H9 (cell line): ENCODE data around the gene KCNN3. TPM values are rescaled to one million over a fixed set of nuclear protein-coding genes. Genes with fewer than 3 reads are reported as not detected.

Experiments used
- DNase-seq: peaks from one replicate; pipeline ENCODE4 v3.0.0-alpha.2; 2017
- H2AFZ ChIP-seq: one replicate; pipeline ENCODE4 v1.6.1; 2013; ENCODE audit warnings: mild to moderate bottlenecking, low read length, control low read depth, moderate library complexity
- H2AK5ac ChIP-seq: 2 replicates; pipeline ENCODE4 v1.6.1; 2013; ENCODE audit warnings: low read length, control low read depth, mixed read lengths; ENCODE audit not compliant: insufficient read length
- H2BK120ac ChIP-seq: one replicate; pipeline ENCODE4 v1.6.1; 2013; ENCODE audit warnings: low read depth, mild to moderate bottlenecking, low read length, control low read depth, inconsistent platforms; ENCODE audit not compliant: poor library complexity, severe bottlenecking
- H2BK12ac ChIP-seq: 2 replicates; pipeline ENCODE4 v1.6.1; 2013; ENCODE audit warnings: low read length, control low read depth, mixed read lengths, low read depth; ENCODE audit not compliant: insufficient read length
- H2BK15ac ChIP-seq: 2 replicates; pipeline ENCODE4 v1.6.1; 2013; ENCODE audit warnings: low read depth, low read length, control low read depth
- H2BK20ac ChIP-seq: one replicate; pipeline ENCODE4 v1.6.1; 2013; ENCODE audit warnings: low read depth, mild to moderate bottlenecking, low read length, control low read depth, inconsistent platforms; ENCODE audit not compliant: poor library complexity, severe bottlenecking
- H2BK5ac ChIP-seq: 2 replicates; pipeline ENCODE4 v1.6.1; 2013; ENCODE audit warnings: low read length, control low read depth, mixed read lengths; ENCODE audit not compliant: insufficient read length
- H3K14ac ChIP-seq: 2 replicates; pipeline ENCODE4 v1.6.1; 2013; ENCODE audit warnings: low read length, control low read depth; ENCODE audit not compliant: insufficient read depth
- H3K18ac ChIP-seq: 2 replicates; pipeline ENCODE4 v1.6.1; 2013; ENCODE audit warnings: low read depth, mild to moderate bottlenecking, mixed read lengths, low read length, control low read depth; ENCODE audit not compliant: insufficient read length
- H3K23ac ChIP-seq: 2 replicates; pipeline ENCODE4 v1.6.1; 2013; ENCODE audit warnings: low read length, control low read depth, mixed read lengths, low read depth; ENCODE audit not compliant: insufficient read length
- H3K23me2 ChIP-seq: 2 replicates; pipeline ENCODE4 v1.6.1; 2013; ENCODE audit warnings: low read depth, mild to moderate bottlenecking, mixed read lengths, low read length, control low read depth; ENCODE audit not compliant: insufficient read length, poor library complexity, severe bottlenecking
- H3K27ac ChIP-seq: 2 replicates; pipeline ENCODE4 v1.5.1; 2013; ENCODE audit warnings: low read length, control low read depth, mixed read lengths, low read depth; ENCODE audit not compliant: insufficient read length
- H3K27me3 ChIP-seq: 2 replicates; pipeline ENCODE4 v1.6.1; 2013; ENCODE audit warnings: low read length, control low read depth, inconsistent platforms; ENCODE audit not compliant: insufficient read depth
- H3K4ac ChIP-seq: 2 replicates; pipeline ENCODE4 v1.6.1; 2013; ENCODE audit warnings: low read depth, mild to moderate bottlenecking, control low read depth, inconsistent platforms, low read length, moderate library complexity
- H3K4me1 ChIP-seq: 2 replicates; pipeline ENCODE4 v1.6.1; 2013; ENCODE audit warnings: low read length, control low read depth, inconsistent platforms; ENCODE audit not compliant: insufficient read depth
- H3K4me2 ChIP-seq: 2 replicates; pipeline ENCODE4 v1.6.1; 2013; ENCODE audit warnings: low read length, control low read depth, mixed read lengths; ENCODE audit not compliant: insufficient read length, insufficient read depth
- H3K56ac ChIP-seq: 2 replicates; pipeline ENCODE4 v1.6.1; 2013; ENCODE audit warnings: low read depth, mild to moderate bottlenecking, mixed read lengths, low read length, control low read depth; ENCODE audit not compliant: insufficient read length
- H3K79me1 ChIP-seq: 2 replicates; pipeline ENCODE4 v1.6.1; 2013; ENCODE audit warnings: low read depth, mild to moderate bottlenecking, moderate library complexity, low read length, control low read depth, inconsistent platforms; ENCODE audit not compliant: insufficient read depth, poor library complexity, severe bottlenecking
- H3K79me2 ChIP-seq: 2 replicates; pipeline ENCODE4 v1.6.1; 2013; ENCODE audit warnings: low read length, control low read depth, inconsistent platforms; ENCODE audit not compliant: insufficient read depth
- H3K9ac ChIP-seq: 2 replicates; pipeline ENCODE4 v1.6.1; 2013; ENCODE audit warnings: low read length, control low read depth, mixed read lengths; ENCODE audit not compliant: insufficient read length; ENCODE audit errors: extremely low read depth
- H3K9me3 ChIP-seq: one replicate; pipeline ENCODE4 v1.6.1; 2013; ENCODE audit warnings: low read depth, low read length, inconsistent platforms; ENCODE audit not compliant: control insufficient read depth
- H3T11ph ChIP-seq: one replicate; pipeline ENCODE4 v1.6.1; 2013; ENCODE audit warnings: mild to moderate bottlenecking, low read length, control low read depth, inconsistent platforms
- H4K20me1 ChIP-seq: one replicate; pipeline ENCODE4 v1.6.1; 2013; ENCODE audit not compliant: control insufficient read depth, insufficient read length, insufficient read depth
- H4K5ac ChIP-seq: 2 replicates; pipeline ENCODE4 v1.6.1; 2013; ENCODE audit warnings: low read depth, mild to moderate bottlenecking, mixed read lengths, low read length, control low read depth; ENCODE audit not compliant: insufficient read length
- H4K8ac ChIP-seq: replicated peaks from 2 replicates; pipeline ENCODE4 v1.6.1; 2013; ENCODE audit warnings: low read length, control low read depth, mixed read lengths, low read depth; ENCODE audit not compliant: insufficient read length
- H4K91ac ChIP-seq: 2 replicates; pipeline ENCODE4 v1.6.1; 2013; ENCODE audit warnings: low read depth, mild to moderate bottlenecking, moderate library complexity, mixed read lengths, low read length, control low read depth; ENCODE audit not compliant: insufficient read length
- H3K27ac Mint-ChIP-seq, 3 experiments: 2 replicates in 2 of 3; 3 replicates in 1 of 3; pipeline ENCODE4 v1.8.0; 2020 to 2021; ENCODE audit warnings: mixed read lengths in 3 of 3, mild to moderate bottlenecking in 1 of 3, moderate library complexity in 1 of 3
- H3K27me3 Mint-ChIP-seq: 2 replicates; pipeline ENCODE4 v1.8.0; 2021; ENCODE audit warnings: low read depth, mild to moderate bottlenecking, moderate library complexity, mixed read lengths
- H3K36me3 Mint-ChIP-seq, 3 experiments: 2 replicates in 2 of 3; 3 replicates in 1 of 3; pipeline ENCODE4 v1.8.0; 2020 to 2021; ENCODE audit warnings: low read depth in 3 of 3, mixed read lengths in 3 of 3; ENCODE audit not compliant: insufficient read depth in 1 of 3
- H3K4me1 Mint-ChIP-seq, 2 experiments: 2 replicates each; pipeline ENCODE4 v1.8.0; 2020; ENCODE audit warnings: mixed read lengths in 2 of 2
- H3K4me3 Mint-ChIP-seq, 2 experiments: 2 replicates in 1 of 2; 3 replicates in 1 of 2; pipeline ENCODE4 v1.8.0; 2020 to 2021; ENCODE audit warnings: mild to moderate bottlenecking in 2 of 2, mixed read lengths in 2 of 2, moderate library complexity in 1 of 2
- H3K9me3 Mint-ChIP-seq, 2 experiments: 2 replicates in 1 of 2; 3 replicates in 1 of 2; pipeline ENCODE4 v1.8.0; 2020; ENCODE audit warnings: mild to moderate bottlenecking in 2 of 2, mixed read lengths in 2 of 2, moderate library complexity in 1 of 2
- CTCF ChIP-seq: fragments of 200-600 bp; sonication (generic); conservative IDR thresholded peaks from 3 replicates; pipeline ENCODE4 v1.8.0; 2021; ENCODE audit warnings: antibody characterized with exemption, mild to moderate bottlenecking
- WGBS: extraction: QIAGEN DNeasy Blood & Tissue Kit; methylation state at CpG from one replicate; pipeline ENCODE4 v1.1.7; 2013; ENCODE audit warnings: missing lambda C conversion rate, low lambda C conversion rate, mixed read lengths; ENCODE audit not compliant: insufficient read length; ENCODE audit errors: extremely low coverage; 5-methylcytosine and 5-hydroxymethylcytosine counted together
- total RNA-seq: library from RNA; stranded (reverse); gene quantifications from 2 replicates; pipeline ENCODE4 v1.2.1, GENCODE V29; 2021

The KCNN3 gene
- total RNA-seq, 1 experiment from 2014 or later, result 0.83 TPM

GRCh38 chr1:154753426-154753825 lies 116.7 kb downstream of the KCNN3 start:
- H4K5ac ChIP-seq, result no peak overlapping the region
- no peak overlapping the region for H2BK120ac ChIP-seq
- no peaks in the 10 kb centered on the region for H3K79me2 ChIP-seq
- H2AFZ ChIP-seq, result no peak overlapping the region
- no peak overlapping the region for H3K9ac ChIP-seq
- H4K8ac ChIP-seq, result no peak overlapping the region
- H4K91ac ChIP-seq, result no peak overlapping the region
- H2BK20ac ChIP-seq, result no peak overlapping the region
- H4K20me1 ChIP-seq, result no peaks in the 10 kb centered on the region
- H2BK12ac ChIP-seq, result no peak overlapping the region
- TF ChIP-seq CTCF, result no peak
- Mint-ChIP-seq H3K9me3 (no peaks in the 10 kb centered on the region), H3K36me3 (no peaks in the 10 kb centered on the region), H3K4me1 (peaks cover 13 to 18% of the 10 kb centered on the region in 2 experiments), H3K27me3 (peaks cover 17% of the 10 kb centered on the region), H3K4me3 (no peak overlapping the region), H3K27ac (no peak overlapping the region)
- H3K79me1 ChIP-seq, result no peaks in the 10 kb centered on the region
- H3K27me3 ChIP-seq, result no peaks in the 10 kb centered on the region
- H2BK15ac ChIP-seq, result no peak overlapping the region
- H3K56ac ChIP-seq, result no peak overlapping the region
- H3K14ac ChIP-seq, result no peak overlapping the region
- no peaks in the 10 kb centered on the region for H3K23me2 ChIP-seq
- H3K23ac ChIP-seq, result no peak overlapping the region
- no peak overlapping the region for H3K18ac ChIP-seq
- no peak overlapping the region for H3T11ph ChIP-seq
- no peaks in the 10 kb centered on the region for H3K9me3 ChIP-seq
- H3K4me2 ChIP-seq, result no peak overlapping the region
- no peak overlapping the region for H2AK5ac ChIP-seq
- DNase-seq, result no peak
- H2BK5ac ChIP-seq, result no peak overlapping the region
- no peak overlapping the region for H3K27ac ChIP-seq
- H3K4ac ChIP-seq, result no peak overlapping the region
- H3K4me1 ChIP-seq, result no peaks in the 10 kb centered on the region
- WGBS, result no CpG with 5 or more reads among the region's 7 CpGs
